A549 (cell line): Measurements from ENCODE around the gene SORL1.

ENCODE experiments used
- EP300 ChIP-seq, 2 experiments: fragments of >200 bp; sonication (Bioruptor Twin); formaldehyde crosslinking; IDR thresholded peaks; 2 replicates in 1 of 2; 3 replicates in 1 of 2; pipeline ENCODE4 v1.6.1; 2016 to 2017
- JUN ChIP-seq, 2 experiments: fragments of >200 bp; sonication (Bioruptor Twin); formaldehyde crosslinking; IDR thresholded peaks; 2 replicates in 1 of 2; 3 replicates in 1 of 2; pipeline ENCODE4 v1.6.1; 2016 to 2017
- JUNB ChIP-seq: fragments of >200 bp; sonication (Bioruptor Twin); formaldehyde crosslinking; IDR thresholded peaks from 2 replicates; pipeline ENCODE4 v1.6.1; 2016
- MAX ChIP-seq: IDR thresholded peaks from 2 replicates; pipeline ENCODE4 v1.6.1; 2012
- MYC ChIP-seq: IDR thresholded peaks from 2 replicates; pipeline ENCODE4 v1.6.1; 2012; ENCODE audit warnings: mild to moderate bottlenecking, inconsistent platforms, low read length, improper control_type of control experiment, borderline replicate concordance
- NFE2L2 ChIP-seq: fragments of 150-350 bp; conservative IDR thresholded peaks from 2 replicates; pipeline ENCODE4 v1.6.1; 2014; ENCODE audit warnings: low read length
- NPAS2 ChIP-seq: fragments of 250-450 bp; sonication (Bioruptor Pico); IDR thresholded peaks from 2 replicates; pipeline ENCODE4 v1.8.0; 2022; ENCODE audit warnings: mild to moderate bottlenecking, moderate library complexity, borderline replicate concordance
- POLR2A ChIP-seq: IDR thresholded peaks from 2 replicates; pipeline ENCODE4 v1.6.1; 2012; ENCODE audit warnings: mild to moderate bottlenecking, low read length
- SMC3 ChIP-seq: fragments of >200 bp; sonication (Bioruptor Twin); formaldehyde crosslinking; IDR thresholded peaks from 3 replicates; pipeline ENCODE4 v1.6.1; 2018; ENCODE audit warnings: inconsistent platforms
- ZNF302 ChIP-seq: fragments of 250-450 bp; sonication (Bioruptor Pico); IDR thresholded peaks from 2 replicates; pipeline ENCODE4 v1.9.0; 2021; ENCODE audit warnings: inconsistent platforms, mild to moderate bottlenecking, moderate library complexity
- TF ChIP-seq, protein P1 (sequence below): fragments of >200 bp; sonication (Bioruptor Twin); formaldehyde crosslinking; IDR thresholded peaks from 3 replicates; pipeline ENCODE4 v1.5.1; 2016
- TF ChIP-seq, protein P2 (sequence below): fragments of 200-600 bp; sonication (generic); IDR thresholded peaks from 2 replicates; pipeline ENCODE4 v1.6.1; 2016; ENCODE audit warnings: antibody characterized with exemption, mild to moderate bottlenecking, moderate library complexity
- TF ChIP-seq, protein P3 (sequence below): fragments of 450-650 bp; IDR thresholded peaks from 2 replicates; pipeline ENCODE4 v1.6.1; 2014; ENCODE audit warnings: antibody characterized with exemption

GRCh38 chr11:121651257-121651605 lies 199.1 kb downstream of the SORL1 start:
- TF ChIP-seq, protein P1, sequence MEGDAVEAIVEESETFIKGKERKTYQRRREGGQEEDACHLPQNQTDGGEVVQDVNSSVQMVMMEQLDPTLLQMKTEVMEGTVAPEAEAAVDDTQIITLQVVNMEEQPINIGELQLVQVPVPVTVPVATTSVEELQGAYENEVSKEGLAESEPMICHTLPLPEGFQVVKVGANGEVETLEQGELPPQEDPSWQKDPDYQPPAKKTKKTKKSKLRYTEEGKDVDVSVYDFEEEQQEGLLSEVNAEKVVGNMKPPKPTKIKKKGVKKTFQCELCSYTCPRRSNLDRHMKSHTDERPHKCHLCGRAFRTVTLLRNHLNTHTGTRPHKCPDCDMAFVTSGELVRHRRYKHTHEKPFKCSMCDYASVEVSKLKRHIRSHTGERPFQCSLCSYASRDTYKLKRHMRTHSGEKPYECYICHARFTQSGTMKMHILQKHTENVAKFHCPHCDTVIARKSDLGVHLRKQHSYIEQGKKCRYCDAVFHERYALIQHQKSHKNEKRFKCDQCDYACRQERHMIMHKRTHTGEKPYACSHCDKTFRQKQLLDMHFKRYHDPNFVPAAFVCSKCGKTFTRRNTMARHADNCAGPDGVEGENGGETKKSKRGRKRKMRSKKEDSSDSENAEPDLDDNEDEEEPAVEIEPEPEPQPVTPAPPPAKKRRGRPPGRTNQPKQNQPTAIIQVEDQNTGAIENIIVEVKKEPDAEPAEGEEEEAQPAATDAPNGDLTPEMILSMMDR, result no peak
- TF ChIP-seq NPAS2 (CRISPR knock-in tag), result no peak
- TF ChIP-seq JUN (IDR thresholded peaks at IDR 0.05), result no peak
- TF ChIP-seq POLR2A, result no peak
- TF ChIP-seq, protein P2, sequence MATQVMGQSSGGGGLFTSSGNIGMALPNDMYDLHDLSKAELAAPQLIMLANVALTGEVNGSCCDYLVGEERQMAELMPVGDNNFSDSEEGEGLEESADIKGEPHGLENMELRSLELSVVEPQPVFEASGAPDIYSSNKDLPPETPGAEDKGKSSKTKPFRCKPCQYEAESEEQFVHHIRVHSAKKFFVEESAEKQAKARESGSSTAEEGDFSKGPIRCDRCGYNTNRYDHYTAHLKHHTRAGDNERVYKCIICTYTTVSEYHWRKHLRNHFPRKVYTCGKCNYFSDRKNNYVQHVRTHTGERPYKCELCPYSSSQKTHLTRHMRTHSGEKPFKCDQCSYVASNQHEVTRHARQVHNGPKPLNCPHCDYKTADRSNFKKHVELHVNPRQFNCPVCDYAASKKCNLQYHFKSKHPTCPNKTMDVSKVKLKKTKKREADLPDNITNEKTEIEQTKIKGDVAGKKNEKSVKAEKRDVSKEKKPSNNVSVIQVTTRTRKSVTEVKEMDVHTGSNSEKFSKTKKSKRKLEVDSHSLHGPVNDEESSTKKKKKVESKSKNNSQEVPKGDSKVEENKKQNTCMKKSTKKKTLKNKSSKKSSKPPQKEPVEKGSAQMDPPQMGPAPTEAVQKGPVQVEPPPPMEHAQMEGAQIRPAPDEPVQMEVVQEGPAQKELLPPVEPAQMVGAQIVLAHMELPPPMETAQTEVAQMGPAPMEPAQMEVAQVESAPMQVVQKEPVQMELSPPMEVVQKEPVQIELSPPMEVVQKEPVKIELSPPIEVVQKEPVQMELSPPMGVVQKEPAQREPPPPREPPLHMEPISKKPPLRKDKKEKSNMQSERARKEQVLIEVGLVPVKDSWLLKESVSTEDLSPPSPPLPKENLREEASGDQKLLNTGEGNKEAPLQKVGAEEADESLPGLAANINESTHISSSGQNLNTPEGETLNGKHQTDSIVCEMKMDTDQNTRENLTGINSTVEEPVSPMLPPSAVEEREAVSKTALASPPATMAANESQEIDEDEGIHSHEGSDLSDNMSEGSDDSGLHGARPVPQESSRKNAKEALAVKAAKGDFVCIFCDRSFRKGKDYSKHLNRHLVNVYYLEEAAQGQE, result no peak
- TF ChIP-seq, protein P3, sequence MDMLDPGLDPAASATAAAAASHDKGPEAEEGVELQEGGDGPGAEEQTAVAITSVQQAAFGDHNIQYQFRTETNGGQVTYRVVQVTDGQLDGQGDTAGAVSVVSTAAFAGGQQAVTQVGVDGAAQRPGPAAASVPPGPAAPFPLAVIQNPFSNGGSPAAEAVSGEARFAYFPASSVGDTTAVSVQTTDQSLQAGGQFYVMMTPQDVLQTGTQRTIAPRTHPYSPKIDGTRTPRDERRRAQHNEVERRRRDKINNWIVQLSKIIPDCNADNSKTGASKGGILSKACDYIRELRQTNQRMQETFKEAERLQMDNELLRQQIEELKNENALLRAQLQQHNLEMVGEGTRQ, result no peak
- TF ChIP-seq NFE2L2, result no peak
- no peak for TF ChIP-seq EP300 (IDR thresholded peaks at IDR 0.05)
- TF ChIP-seq MYC, result no peak
- TF ChIP-seq ZNF302 (CRISPR knock-in tag), result no peak
- TF ChIP-seq MAX, result no peak
- TF ChIP-seq SMC3, result no peak
- no peak for TF ChIP-seq JUNB
